Aorta (tissue), 5 donors: ENCODE measurements around the gene B9D1. TPM values are rescaled to one million over a fixed set of nuclear protein-coding genes. Genes with fewer than 3 reads are reported as not detected.

Experiments used
- ATAC-seq: fragments of 200-7000 bp; cut with Tn5 transposase; one replicate; pipeline ENCODE4 v1.9.1; 2022; ENCODE audit warnings: moderate library complexity; ENCODE audit not compliant: low FRiP score
- DNase-seq, 2 donors: peaks; one replicate each; pipeline ENCODE4 v3.0.0-alpha.2; 2020
- H3K27ac ChIP-seq, 2 donors: one replicate each; pipeline ENCODE4 v1.5.1; 2013; ENCODE audit warnings: low read length in 2 of 2, mild to moderate bottlenecking in 2 of 2, moderate library complexity in 2 of 2, control low read depth in 1 of 2, inconsistent platforms in 1 of 2, low read depth in 1 of 2
- H3K27me3 ChIP-seq, 2 donors: one replicate each; pipeline ENCODE4 v1.6.1; 2013; ENCODE audit warnings: control low read depth in 1 of 2, low read length in 1 of 2, mild to moderate bottlenecking in 1 of 2, moderate library complexity in 1 of 2; ENCODE audit not compliant: insufficient read depth in 2 of 2, control insufficient read depth in 1 of 2
- H3K36me3 ChIP-seq, 2 donors: one replicate each; pipeline ENCODE4 v1.6.1; 2013; ENCODE audit warnings: control low read depth in 1 of 2, low read length in 1 of 2, mild to moderate bottlenecking in 1 of 2; ENCODE audit not compliant: insufficient read depth in 2 of 2, control insufficient read depth in 1 of 2
- H3K4me1 ChIP-seq, 2 donors: one replicate each; pipeline ENCODE4 v1.6.1; 2013; ENCODE audit warnings: low read length in 2 of 2, control low read depth in 1 of 2, mild to moderate bottlenecking in 1 of 2, moderate library complexity in 1 of 2; ENCODE audit not compliant: insufficient read depth in 2 of 2, control insufficient read depth in 1 of 2
- H3K4me3 ChIP-seq, 2 donors: one replicate each; pipeline ENCODE4 v1.5.1; 2013; ENCODE audit warnings: low read length in 2 of 2, control low read depth in 1 of 2, mild to moderate bottlenecking in 1 of 2
- H3K9me3 ChIP-seq: one replicate; pipeline ENCODE4 v1.6.1; 2013; ENCODE audit warnings: mild to moderate bottlenecking, low read length; ENCODE audit not compliant: control insufficient read depth
- WGBS, 2 donors: extraction: QIAGEN DNeasy Blood & Tissue Kit; methylation state at CpG; one replicate each; pipeline ENCODE4 v1.1.7; 2013; 5-methylcytosine and 5-hydroxymethylcytosine counted together
- intact Hi-C, 2 donors: fragments of 100-400 bp; cut with DNase I; formaldehyde crosslinking; loops; one replicate each; pipeline versions ENCODE4 v1.14.2 to v1.15.0; 2022
- polyA plus RNA-seq, 2 donors: library from polyadenylated mRNA; stranded (reverse); fragments of 200-250 nt; gene quantifications; one replicate each; pipeline ENCODE4 v1.2.3, GENCODE V29; 2013
- total RNA-seq, 2 donors: library from RNA; stranded (reverse); fragmentation: NEBNext Ultra II Directional; extraction: Animal tissue kit (Norgen Biotek cat#: 25700); gene quantifications; one replicate each; pipeline ENCODE4 v1.2.1, GENCODE V29; 2021
- donor health status: healthy with polysubstance abuse.
- donor health status: Bipolar disorder and iron deficiency.
- donor health status: DM: no; HTN: no; CAD: no.
- donor health status: DM: no; HTN: no; CAD: no.
- donor health status: DM: yes; HTN: yes; CAD: no.

B9D1 gene
- total and polyA plus RNA-seq, 4 donors, result 7.3 to 16.5 (median 9.2) TPM

GRCh38 chr17:19305256-19305655 is 57.3 kb downstream of the B9D1 start:
- Histone ChIP-seq H3K4me3 (no peak overlapping the region), H3K27me3 (no peaks in the 10 kb centered on the region), H3K36me3 (no peaks in the 10 kb centered on the region), H3K9me3 (no peaks in the 10 kb centered on the region), H3K27ac (no peak overlapping the region), H3K4me1 (no peaks in the 10 kb centered on the region)
- no peak for ATAC-seq
- WGBS, 2 donors, result 77 to 86% methylated on average over 5 of the region's 5 CpGs
- intact Hi-C loops, result loop anchor here in 1 of 2 donors (5.0 kb wide), 1 partner anchor 48 kb away; no protein-coding TSS in a partner anchor
- peak in 1 of 2 donors; percentile 32 for DNase-seq

- WGBS, 2 donors, result 93 to 95% methylated on average over 5 of the region's 5 CpGs
- no peaks in the 10 kb centered on the region for H3K27me3 ChIP-seq
- ATAC-seq (no peak), DNase-seq (peak in 1 of 2 donors; percentile 41)
- no peak overlapping the region for H3K27ac ChIP-seq
- H3K4me3 ChIP-seq, result no peak overlapping the region
- H3K9me3 ChIP-seq, result no peaks in the 10 kb centered on the region
- H3K36me3 ChIP-seq, result no peaks in the 10 kb centered on the region
- intact Hi-C loops, result loop anchor here in 1 of 2 donors (5.0 kb wide), 1 partner anchor 47 kb away; no protein-coding TSS in a partner anchor
- no peaks in the 10 kb centered on the region for H3K4me1 ChIP-seq
Measured at GRCh38 chr17:19304751-19305150, 57.8 kb downstream of the B9D1 start.

GRCh38 chr17:19304209-19304608 is 58.3 kb downstream of the B9D1 start:
- Histone ChIP-seq H3K36me3 (no peaks in the 10 kb centered on the region), H3K27ac (no peak overlapping the region), H3K9me3 (no peaks in the 10 kb centered on the region), H3K4me3 (no peak overlapping the region), H3K27me3 (no peaks in the 10 kb centered on the region), H3K4me1 (no peaks in the 10 kb centered on the region)
- WGBS, 2 donors, result 84% methylated on average over 7 of the region's 7 CpGs
- intact Hi-C loops, result no loop called here
- DNase-seq, result peak; percentile 74 to 78
- ATAC-seq, result peak; percentile 69

GRCh38 chr17:19303367-19303776 is 59.2 kb downstream of the B9D1 start:
- H3K27ac ChIP-seq, result no peak overlapping the region
- H3K4me3 ChIP-seq, result no peak overlapping the region
- no peaks in the 10 kb centered on the region for H3K27me3 ChIP-seq
- 77 to 86% methylated on average over 9 of the region's 9 CpGs for WGBS, 2 donors
- intact Hi-C loops, result no loop called here
- H3K36me3 ChIP-seq, result no peaks in the 10 kb centered on the region
- no peaks in the 10 kb centered on the region for H3K9me3 ChIP-seq
- H3K4me1 ChIP-seq, result no peaks in the 10 kb centered on the region
- peak in 1 of 2 donors; percentile 68 for DNase-seq
- ATAC-seq, result no peak

- no peaks in the 10 kb centered on the region for H3K36me3 ChIP-seq
- no peaks in the 10 kb centered on the region for H3K9me3 ChIP-seq
- no peak overlapping the region for H3K4me3 ChIP-seq
- H3K4me1 ChIP-seq, result no peaks in the 10 kb centered on the region
- no peak for ATAC-seq
- H3K27me3 ChIP-seq, result no peaks in the 10 kb centered on the region
- DNase-seq, result peak; percentile 54 to 71
- no peak overlapping the region for H3K27ac ChIP-seq
- 90% methylated on average over 9 of the region's 9 CpGs for WGBS, 2 donors
- intact Hi-C loops, result no loop called here
Measured at GRCh38 chr17:19302791-19303331, 59.7 kb downstream of the B9D1 start.

GRCh38 chr17:19301973-19302372 is 60.5 kb downstream of the B9D1 start:
- Histone ChIP-seq H3K27me3 (no peaks in the 10 kb centered on the region), H3K4me3 (no peak overlapping the region), H3K4me1 (no peaks in the 10 kb centered on the region), H3K36me3 (no peaks in the 10 kb centered on the region), H3K9me3 (no peaks in the 10 kb centered on the region), H3K27ac (no peak overlapping the region)
- intact Hi-C loops, result no loop called here
- DNase-seq (peak in 1 of 2 donors; percentile 51), ATAC-seq (no peak)
- 94 to 95% methylated on average over 9 of the region's 9 CpGs for WGBS, 2 donors

GRCh38 chr17:19301274-19301951 is 61.1 kb downstream of the B9D1 start:
- intact Hi-C loops, result no loop called here
- Histone ChIP-seq H3K9me3 (no peaks in the 10 kb centered on the region), H3K27me3 (no peaks in the 10 kb centered on the region), H3K4me1 (no peaks in the 10 kb centered on the region), H3K36me3 (no peaks in the 10 kb centered on the region), H3K27ac (no peak overlapping the region), H3K4me3 (no peak overlapping the region)
- no peak for ATAC-seq
- peak in 1 of 2 donors; percentile 8 for DNase-seq
- WGBS, 2 donors, result 76 to 82% methylated on average over 5 of the region's 5 CpGs

- H3K9me3 ChIP-seq, result no peaks in the 10 kb centered on the region
- no peak overlapping the region for H3K27ac ChIP-seq
- intact Hi-C loops, result no loop called here
- H3K4me1 ChIP-seq, result no peaks in the 10 kb centered on the region
- H3K4me3 ChIP-seq, result no peak overlapping the region
- ATAC-seq, result no peak
- DNase-seq, result peak; percentile 5 to 41
- H3K36me3 ChIP-seq, result no peaks in the 10 kb centered on the region
- 92 to 93% methylated on average over 7 of the region's 7 CpGs for WGBS, 2 donors
- H3K27me3 ChIP-seq, result no peaks in the 10 kb centered on the region
Measured at GRCh38 chr17:19299866-19300265, 62.7 kb downstream of the B9D1 start.

- H3K4me3 ChIP-seq, result no peak overlapping the region
- WGBS, 2 donors, result 75 to 76% methylated on average over 4 of the region's 4 CpGs
- no peaks in the 10 kb centered on the region for H3K36me3 ChIP-seq
- ATAC-seq (no peak), DNase-seq (peak in 1 of 2 donors; percentile 59)
- intact Hi-C loops, result no loop called here
- no peaks in the 10 kb centered on the region for H3K4me1 ChIP-seq
- no peak overlapping the region for H3K27ac ChIP-seq
- no peaks in the 10 kb centered on the region for H3K27me3 ChIP-seq
- H3K9me3 ChIP-seq, result no peaks in the 10 kb centered on the region
Measured at GRCh38 chr17:19299214-19299747, 63.2 kb downstream of the B9D1 start.
